COLO668 (cell line): ENCODE measurements around the gene SHH.
"Not testable (repeated sequence)": the region's sequence is repeated elsewhere in the genome, so short reads cannot be mapped to it uniquely, and the experiment has no call there.

Experiments
- DNase-seq: peaks from one replicate; lab custom pipeline; 2025; ENCODE audit not compliant: unreplicated experiment; lab: John Stamatoyannopoulos, UW

Gene SHH

GRCh38 chr7:155843426-155844018 lies 31.3 kb upstream of the SHH start:
- DNase-seq: no peak

- no peak for DNase-seq
Observed at GRCh38 chr7:155842496-155843265, 30.4 kb upstream of the SHH start.

GRCh38 chr7:155840909-155841308 lies 28.6 kb upstream of the SHH start:
- no peak for DNase-seq

- DNase-seq: no peak
Observed at GRCh38 chr7:155840262-155840885, 28.1 kb upstream of the SHH start.

- no peak for DNase-seq
Observed at GRCh38 chr7:155839461-155839860, 27.2 kb upstream of the SHH start.

GRCh38 chr7:155838312-155838711 lies 26.0 kb upstream of the SHH start:
- DNase-seq: not testable (repeated sequence)

- no peak for DNase-seq
Observed at GRCh38 chr7:155837126-155837479, 24.8 kb upstream of the SHH start.

GRCh38 chr7:155836216-155837125 lies 24.2 kb upstream of the SHH start:
- DNase-seq: no peak

GRCh38 chr7:155835446-155836215 lies 23.4 kb upstream of the SHH start:
- no peak for DNase-seq

- no peak for DNase-seq
Observed at GRCh38 chr7:155834486-155835048, 22.3 kb upstream of the SHH start.

GRCh38 chr7:155833651-155834050 lies 21.4 kb upstream of the SHH start:
- DNase-seq: no peak

- no peak for DNase-seq
Observed at GRCh38 chr7:155832581-155832981, 20.3 kb upstream of the SHH start.

- DNase-seq: no peak
Observed at GRCh38 chr7:155831807-155832524, 19.7 kb upstream of the SHH start.

- DNase-seq: no peak
Observed at GRCh38 chr7:155830961-155831806, 18.9 kb upstream of the SHH start.

- no peak for DNase-seq
Observed at GRCh38 chr7:155829796-155830470, 17.7 kb upstream of the SHH start.

- DNase-seq: no peak
Observed at GRCh38 chr7:155825336-155825735, 13.1 kb upstream of the SHH start.

GRCh38 chr7:155824227-155824886 lies 12.1 kb upstream of the SHH start:
- DNase-seq: no peak

GRCh38 chr7:155821851-155822250 lies 9.6 kb upstream of the SHH start:
- DNase-seq: no peak
